K562 (cell line): Measurements from ENCODE around the gene ZMYND8. TPM values are rescaled to one million over a fixed set of nuclear protein-coding genes. Genes with fewer than 3 reads are reported as not detected.

Experiments used
- CHD4 ChIP-seq: fragments of 200-600 bp; sonication (generic); IDR thresholded peaks from 3 replicates; pipeline ENCODE4 v1.6.1; 2012; ENCODE audit warnings: low read depth, mild to moderate bottlenecking, mixed read lengths, low read length, inconsistent platforms; ENCODE audit not compliant: insufficient read depth, insufficient replicate concordance, poor library complexity, severe bottlenecking
- CSDE1 ChIP-seq, 2 experiments: fragments of 450-650 bp; IDR thresholded peaks; 2 replicates each; pipeline ENCODE4 v1.6.1; 2016; ENCODE audit warnings: mild to moderate bottlenecking in 1 of 2
- DNMT1 ChIP-seq: fragments of 450-650 bp; IDR thresholded peaks from 2 replicates; pipeline ENCODE4 v1.6.1; 2016; ENCODE audit warnings: antibody characterized with exemption, mild to moderate bottlenecking
- E2F3 ChIP-seq: fragments of 250-450 bp; sonication (Bioruptor Pico); IDR thresholded peaks from 2 replicates; pipeline ENCODE4 v1.4.0; 2020; ENCODE audit warnings: mild to moderate bottlenecking
- EP400 ChIP-seq: fragments of 450-650 bp; IDR thresholded peaks from 2 replicates; pipeline ENCODE4 v1.6.1; 2017; ENCODE audit warnings: antibody characterized with exemption, mild to moderate bottlenecking, moderate library complexity
- GABPA ChIP-seq: fragments of 200-800 bp; sonication (Bioruptor generic); conservative IDR thresholded peaks from 2 replicates; pipeline ENCODE4 v1.6.1; 2016; ENCODE audit warnings: low read depth, missing genetic modification characterization, missing compliant biosample characterization
- HDAC6 ChIP-seq: IDR thresholded peaks from 2 replicates; pipeline ENCODE4 v1.6.1; 2012; ENCODE audit warnings: low read depth, mild to moderate bottlenecking, control low read depth, inconsistent platforms, low read length, moderate library complexity
- JUN ChIP-seq, 2 experiments: sonication (generic) in 1 of 2; formaldehyde crosslinking in 1 of 2; IDR thresholded peaks; 2 replicates each; pipeline versions ENCODE4 v1.6.1 to v1.8.0; 2012 to 2022; ENCODE audit warnings: borderline replicate concordance in 2 of 2, mild to moderate bottlenecking in 2 of 2, improper control_type of control experiment in 1 of 2, low read depth in 1 of 2, low read length in 1 of 2, missing genetic modification reagents in 1 of 2
- KAT2B ChIP-seq: IDR thresholded peaks from one replicate; pipeline ENCODE4 v1.6.1; 2012; ENCODE audit warnings: low read depth, mild to moderate bottlenecking, control low read depth, inconsistent platforms, low read length, moderate library complexity
- MYBL2 ChIP-seq, 2 experiments: fragments of 450-650 bp in 1 of 2; sonication (generic) in 1 of 2; formaldehyde crosslinking in 1 of 2; IDR thresholded peaks; 2 replicates each; pipeline versions ENCODE4 v1.6.1 to v1.8.1; 2017 to 2022; ENCODE audit warnings: borderline replicate concordance in 1 of 2, inconsistent platforms in 1 of 2, low read depth in 1 of 2, mild to moderate bottlenecking in 1 of 2, missing genetic modification reagents in 1 of 2, moderate library complexity in 1 of 2
- NFIX ChIP-seq: fragments of 250-450 bp; sonication (Bioruptor Pico); IDR thresholded peaks from 2 replicates; pipeline ENCODE4 v1.4.0; 2020; ENCODE audit warnings: low read depth, mild to moderate bottlenecking, moderate library complexity
- POU5F1 ChIP-seq: fragments of 150-350 bp; IDR thresholded peaks from 2 replicates; pipeline ENCODE4 v1.6.1; 2014; ENCODE audit warnings: borderline replicate concordance, low read length, low read depth, mild to moderate bottlenecking; ENCODE audit not compliant: partially characterized antibody
- RFX1 ChIP-seq: fragments of 450-650 bp; IDR thresholded peaks from 2 replicates; pipeline ENCODE4 v1.6.1; 2016; ENCODE audit warnings: mild to moderate bottlenecking, moderate library complexity
- SMARCA5 ChIP-seq: fragments of 450-650 bp; IDR thresholded peaks from 2 replicates; pipeline ENCODE4 v1.6.1; 2016
- TBP ChIP-seq: optimal IDR thresholded peaks from 2 replicates; pipeline ENCODE3; 2011; ENCODE audit warnings: low read depth, low read length, improper control_type of control experiment
- TEAD1 ChIP-seq, 2 experiments: fragments of 450-650 bp in 1 of 2; sonication (generic) in 1 of 2; formaldehyde crosslinking; IDR thresholded peaks; 2 replicates each; pipeline versions ENCODE4 v1.4.0 to v1.8.0; 2020 to 2022; ENCODE audit warnings: mild to moderate bottlenecking in 2 of 2, missing genetic modification reagents in 1 of 2
- U2AF1 ChIP-seq: fragments of 200-400 bp; formaldehyde crosslinking; optimal IDR thresholded peaks from 2 replicates; pipeline ENCODE3; 2017; ENCODE audit warnings: mild to moderate bottlenecking, low read depth, low read length, moderate library complexity
- ZFP1 ChIP-seq: fragments of 450-650 bp; formaldehyde crosslinking; IDR thresholded peaks from 2 replicates; pipeline ENCODE4 v1.4.0; 2020; ENCODE audit warnings: mild to moderate bottlenecking, mixed read lengths
- ZNF121 ChIP-seq: sonication (generic); formaldehyde crosslinking; conservative IDR thresholded peaks from 2 replicates; pipeline ENCODE4 v1.8.0; 2022; ENCODE audit warnings: missing genetic modification reagents
- ZNF561 ChIP-seq: fragments of 450-650 bp; formaldehyde crosslinking; conservative IDR thresholded peaks from 2 replicates; pipeline ENCODE4 v1.4.0; 2020; ENCODE audit warnings: mild to moderate bottlenecking, moderate library complexity
- polyA plus RNA-seq, 8 experiments: library from polyadenylated mRNA; depleted of rRNA in 4 of 8; stranded (reverse) in 5 of 8; unstranded in 3 of 8; fragments of >200 nt; fragmentation: Nextera tagmentation in 2 of 8; fragmentation: Illumina TruSeq in 1 of 8; extraction: Ambion mirVana in 2 of 8; extraction: Trizol in 1 of 8; gene quantifications; 2 replicates each; pipeline versions ENCODE4 v1.2.1 to v1.2.3, GENCODE V29; 2011 to 2014; ENCODE audit warnings: inconsistent platforms in 1 of 8, missing spikeins in 1 of 8
- total RNA-seq, 7 experiments: library from RNA; depleted of rRNA in 6 of 7; stranded (reverse); fragments of >200 nt in 6 of 7; fragmentation: Illumina TruSeq in 2 of 7; extraction: Trizol in 2 of 7; gene quantifications; 2 replicates each; pipeline versions ENCODE4 v1.2.1 to v1.2.3, GENCODE V29; 2011 to 2021; ENCODE audit warnings: low replicate concordance in 1 of 7
- TF ChIP-seq, protein P1 (sequence below): fragments of 450-650 bp; IDR thresholded peaks from 2 replicates; pipeline ENCODE4 v1.6.1; 2017; ENCODE audit warnings: mild to moderate bottlenecking, moderate library complexity
- TF ChIP-seq, protein P2 (sequence below): fragments of 250-450 bp; sonication (Bioruptor Pico); IDR thresholded peaks from 2 replicates; pipeline ENCODE4 v1.5.0; 2021
- TF ChIP-seq, protein P3 (sequence below): sonication (generic); formaldehyde crosslinking; IDR thresholded peaks from 2 replicates; pipeline ENCODE4 v1.8.0; 2022; ENCODE audit warnings: missing genetic modification reagents, mild to moderate bottlenecking, borderline replicate concordance
- TF ChIP-seq, protein P4 (sequence below): fragments of 450-650 bp; formaldehyde crosslinking; IDR thresholded peaks from 2 replicates; pipeline ENCODE4 v1.4.0; 2020; ENCODE audit warnings: mild to moderate bottlenecking, moderate library complexity

The ZMYND8 gene
- total and polyA plus RNA-seq, 9 of the 15 experiments (the other 6 are each of a cell fraction or from before 2014, with no cell fraction given) = 31.8 to 148 (median 71.9) TPM

DNA sequence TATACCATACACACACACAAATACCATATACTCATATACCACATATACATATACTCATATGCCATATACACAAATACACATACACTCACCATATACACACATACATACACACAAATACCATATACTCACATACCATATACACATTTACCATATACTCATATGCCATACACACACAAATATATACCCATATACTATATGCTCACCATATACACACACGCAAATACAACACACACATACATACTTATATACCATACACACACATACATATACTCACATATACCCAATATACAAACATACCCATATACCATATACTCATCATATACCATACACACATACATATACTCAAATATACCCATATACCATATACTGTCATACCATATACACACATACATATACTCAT lies 99.2 kb downstream of the ZMYND8 start (continued):
- TF ChIP-seq CHD4 (no peak), DNMT1 (no peak), POU5F1 (no peak), HDAC6 (no peak), CSDE1 (IDR thresholded peaks at IDR 0.05) (no peak), MYBL2 (IDR thresholded peaks at IDR 0.05; ENCODE audit: low read depth) (peak; percentile 27; the same call in 1 of the 2 replicates), MYBL2 (CRISPR knock-in tag; IDR thresholded peaks at IDR 0.05; ENCODE audit: borderline replicate concordance) (no peak), E2F3 (CRISPR knock-in tag) (no peak), SMARCA5 (peak; percentile 66; the same call in 1 of the 2 replicates), TEAD1 (CRISPR knock-in tag; IDR thresholded peaks at IDR 0.05) (no peak), NFIX (CRISPR knock-in tag) (no peak), ZNF121 (CRISPR knock-in tag) (no peak), ZFP1 (no peak), TBP (no peak), U2AF1 (no peak), JUN (IDR thresholded peaks at IDR 0.05; ENCODE audit: borderline replicate concordance, low read depth, low read length) (no peak), JUN (CRISPR knock-in tag; IDR thresholded peaks at IDR 0.05; ENCODE audit: borderline replicate concordance) (no peak), RFX1 (no peak), KAT2B (no peak), GABPA (tag) (no peak), EP400 (peak; percentile 22; the same call in 1 of the 2 replicates), ZNF561 (CRISPR knock-in tag) (no peak)
- TF ChIP-seq, protein P1, sequence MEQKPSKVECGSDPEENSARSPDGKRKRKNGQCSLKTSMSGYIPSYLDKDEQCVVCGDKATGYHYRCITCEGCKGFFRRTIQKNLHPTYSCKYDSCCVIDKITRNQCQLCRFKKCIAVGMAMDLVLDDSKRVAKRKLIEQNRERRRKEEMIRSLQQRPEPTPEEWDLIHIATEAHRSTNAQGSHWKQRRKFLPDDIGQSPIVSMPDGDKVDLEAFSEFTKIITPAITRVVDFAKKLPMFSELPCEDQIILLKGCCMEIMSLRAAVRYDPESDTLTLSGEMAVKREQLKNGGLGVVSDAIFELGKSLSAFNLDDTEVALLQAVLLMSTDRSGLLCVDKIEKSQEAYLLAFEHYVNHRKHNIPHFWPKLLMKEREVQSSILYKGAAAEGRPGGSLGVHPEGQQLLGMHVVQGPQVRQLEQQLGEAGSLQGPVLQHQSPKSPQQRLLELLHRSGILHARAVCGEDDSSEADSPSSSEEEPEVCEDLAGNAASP = no peak
- TF ChIP-seq, protein P2, sequence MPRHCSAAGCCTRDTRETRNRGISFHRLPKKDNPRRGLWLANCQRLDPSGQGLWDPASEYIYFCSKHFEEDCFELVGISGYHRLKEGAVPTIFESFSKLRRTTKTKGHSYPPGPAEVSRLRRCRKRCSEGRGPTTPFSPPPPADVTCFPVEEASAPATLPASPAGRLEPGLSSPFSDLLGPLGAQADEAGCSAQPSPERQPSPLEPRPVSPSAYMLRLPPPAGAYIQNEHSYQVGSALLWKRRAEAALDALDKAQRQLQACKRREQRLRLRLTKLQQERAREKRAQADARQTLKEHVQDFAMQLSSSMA (CRISPR knock-in tag) = no peak
- TF ChIP-seq, protein P3, sequence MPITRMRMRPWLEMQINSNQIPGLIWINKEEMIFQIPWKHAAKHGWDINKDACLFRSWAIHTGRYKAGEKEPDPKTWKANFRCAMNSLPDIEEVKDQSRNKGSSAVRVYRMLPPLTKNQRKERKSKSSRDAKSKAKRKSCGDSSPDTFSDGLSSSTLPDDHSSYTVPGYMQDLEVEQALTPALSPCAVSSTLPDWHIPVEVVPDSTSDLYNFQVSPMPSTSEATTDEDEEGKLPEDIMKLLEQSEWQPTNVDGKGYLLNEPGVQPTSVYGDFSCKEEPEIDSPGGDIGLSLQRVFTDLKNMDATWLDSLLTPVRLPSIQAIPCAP (CRISPR knock-in tag) = no peak
- TF ChIP-seq, protein P4, sequence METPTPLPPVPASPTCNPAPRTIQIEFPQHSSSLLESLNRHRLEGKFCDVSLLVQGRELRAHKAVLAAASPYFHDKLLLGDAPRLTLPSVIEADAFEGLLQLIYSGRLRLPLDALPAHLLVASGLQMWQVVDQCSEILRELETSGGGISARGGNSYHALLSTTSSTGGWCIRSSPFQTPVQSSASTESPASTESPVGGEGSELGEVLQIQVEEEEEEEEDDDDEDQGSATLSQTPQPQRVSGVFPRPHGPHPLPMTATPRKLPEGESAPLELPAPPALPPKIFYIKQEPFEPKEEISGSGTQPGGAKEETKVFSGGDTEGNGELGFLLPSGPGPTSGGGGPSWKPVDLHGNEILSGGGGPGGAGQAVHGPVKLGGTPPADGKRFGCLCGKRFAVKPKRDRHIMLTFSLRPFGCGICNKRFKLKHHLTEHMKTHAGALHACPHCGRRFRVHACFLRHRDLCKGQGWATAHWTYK (CRISPR knock-in tag) = no peak
